ENCODE data around the gene TMEM74B.
"Not testable (repeated sequence)": the region's sequence is repeated elsewhere in the genome, so short reads cannot be mapped to it uniquely, and the experiment has no call there.

TMEM74B gene

DNA sequence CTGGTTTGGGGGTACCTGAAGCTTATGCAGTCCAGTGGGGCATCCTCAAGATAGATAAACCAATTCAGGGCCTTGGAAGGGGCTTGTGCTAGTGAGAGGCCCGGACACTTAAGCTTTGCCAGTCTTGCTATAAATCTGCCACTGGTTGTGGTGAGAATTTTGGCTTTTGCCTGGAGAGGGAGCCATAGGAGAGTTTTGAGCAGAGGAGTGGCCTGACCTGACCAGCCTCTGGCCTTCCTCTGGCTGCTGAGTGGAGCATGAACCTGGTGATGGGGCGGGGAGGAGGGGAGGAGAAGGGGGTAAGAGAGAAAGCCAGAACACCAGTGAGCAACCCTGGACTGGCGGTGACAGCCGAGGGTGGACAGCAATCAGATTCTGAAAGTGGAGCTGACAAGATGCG, 7.1 kb downstream of the TMEM74B start:
- DNase-seq, result peak; percentile 16

DNA sequence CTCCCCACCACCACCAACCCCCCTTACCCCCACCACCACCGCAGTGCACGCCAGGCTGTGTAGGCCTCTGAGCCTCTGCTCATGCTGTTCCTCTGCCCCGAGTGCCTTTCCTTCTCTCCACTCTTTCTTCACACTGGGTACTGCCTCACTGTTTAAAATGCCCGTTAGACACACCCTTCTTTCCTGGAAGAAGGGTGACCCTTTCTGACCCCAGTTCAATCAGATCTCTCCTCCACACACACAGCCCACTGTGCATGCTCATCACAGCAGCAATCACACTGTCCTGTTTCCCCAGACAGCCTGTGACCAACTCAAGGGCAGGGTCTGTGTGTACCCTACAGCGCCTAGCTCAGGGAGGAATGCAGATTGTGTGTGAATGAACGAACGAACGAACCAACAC, 10.0 kb downstream of the TMEM74B start:
- DNase-seq, result no peak

DNA sequence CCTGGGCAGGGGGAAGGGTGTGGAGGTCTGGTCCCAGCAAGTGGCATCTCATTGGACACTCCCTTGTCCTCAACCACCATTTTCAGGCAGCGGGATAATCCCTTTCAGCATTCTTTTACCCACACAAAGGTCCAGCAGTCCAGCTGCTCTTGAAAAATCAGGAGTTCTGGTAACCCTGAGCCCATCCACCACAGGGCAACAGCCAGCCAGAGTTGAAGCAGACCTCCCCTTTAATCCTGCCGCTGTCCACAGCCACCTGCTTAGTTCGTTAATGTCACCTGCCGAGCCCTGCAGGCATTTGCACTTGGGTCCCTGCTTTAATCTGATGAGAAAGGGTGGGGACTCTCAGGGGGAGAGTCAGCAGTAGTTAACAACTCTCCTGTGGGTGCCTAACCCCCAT, 11.1 kb downstream of the TMEM74B start:
- DNase-seq, result no peak

DNA sequence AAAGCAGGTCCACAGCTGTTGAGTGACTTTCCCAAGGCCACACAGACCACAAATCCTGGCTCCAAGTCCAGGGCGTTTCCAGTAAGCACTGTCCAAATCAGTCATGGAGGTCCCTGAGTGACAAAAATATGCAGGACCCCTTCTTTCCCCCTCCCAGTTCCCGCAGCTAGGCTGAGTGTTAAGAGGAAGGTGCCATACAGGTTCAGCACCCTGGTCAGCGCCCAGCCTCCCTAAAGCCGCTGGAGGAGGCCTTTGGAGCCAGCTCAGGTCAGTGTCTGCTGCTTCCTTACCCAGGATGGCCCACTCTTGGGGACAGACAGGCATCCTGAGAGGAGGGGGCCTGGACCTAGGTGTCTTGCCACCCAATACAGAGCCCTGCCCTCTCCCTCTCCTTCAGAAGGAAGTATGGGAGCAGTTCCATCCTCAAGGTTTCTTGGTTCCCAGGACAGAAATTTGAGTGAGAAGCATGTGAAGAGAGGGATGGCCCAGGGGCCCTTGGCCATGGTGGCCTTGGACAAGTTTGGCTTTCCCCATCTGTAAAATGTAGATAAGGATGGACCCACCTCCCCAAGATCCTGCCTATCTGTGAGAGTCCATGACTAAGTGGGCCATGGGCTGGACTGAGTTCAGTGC, 13.2 kb downstream of the TMEM74B start:
- peak; percentile 9 for DNase-seq

DNA sequence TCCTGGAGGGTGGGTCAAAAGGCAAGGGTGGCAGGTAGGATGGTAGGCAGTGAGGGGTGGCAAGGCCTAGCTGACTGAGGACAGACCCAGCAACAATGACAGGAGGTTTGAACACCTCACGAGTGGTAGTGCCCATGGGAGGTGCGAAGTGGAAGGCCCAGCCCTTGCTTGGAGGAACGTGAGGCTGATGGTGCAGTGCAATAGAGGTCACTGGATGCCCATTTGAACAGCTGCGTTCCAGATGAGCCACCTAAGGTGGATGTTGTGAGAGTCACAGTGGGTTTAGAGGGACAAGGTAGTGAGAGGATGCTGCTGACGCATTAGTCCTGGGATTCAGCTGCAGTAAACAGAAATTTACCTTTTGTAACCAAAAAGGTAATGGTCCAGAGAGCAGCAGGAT, 15.6 kb downstream of the TMEM74B start:
- DNase-seq, result no peak

DNA sequence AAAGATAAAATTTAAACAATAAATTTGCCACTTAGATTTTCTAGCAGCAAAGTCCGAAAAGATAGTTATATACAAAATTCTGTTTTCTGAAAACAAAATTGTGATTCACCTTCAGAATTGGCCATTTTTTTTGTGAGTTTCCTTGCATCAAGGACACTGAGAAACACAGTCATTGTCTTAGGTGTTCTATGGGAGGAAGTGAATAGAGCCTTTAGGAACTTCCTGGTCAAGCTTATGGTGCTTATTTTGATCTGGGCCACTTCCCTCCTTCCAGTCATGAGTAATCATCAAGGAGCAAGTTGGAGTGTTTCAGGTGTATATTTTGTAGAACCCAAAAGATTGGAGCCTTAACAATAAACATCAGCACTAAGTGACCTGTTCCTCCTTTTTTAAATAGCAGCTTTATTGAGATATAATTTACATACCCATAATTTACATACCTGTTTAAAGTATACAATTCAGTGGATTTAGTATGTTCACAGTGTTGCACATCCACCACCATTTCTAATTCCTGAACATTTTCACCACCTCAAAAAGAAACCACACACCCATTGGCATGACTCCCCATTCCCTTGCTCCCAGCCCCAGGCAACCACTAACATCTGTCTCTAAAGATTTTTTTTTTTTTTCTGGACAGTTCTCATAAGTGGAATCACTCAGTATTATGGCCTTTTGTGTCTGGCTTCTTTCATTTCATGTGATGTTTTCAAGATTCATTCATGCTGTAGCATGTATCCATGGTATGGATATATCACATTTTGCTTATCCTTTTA, 17.6 kb downstream of the TMEM74B start:
- DNase-seq, result no peak

DNA sequence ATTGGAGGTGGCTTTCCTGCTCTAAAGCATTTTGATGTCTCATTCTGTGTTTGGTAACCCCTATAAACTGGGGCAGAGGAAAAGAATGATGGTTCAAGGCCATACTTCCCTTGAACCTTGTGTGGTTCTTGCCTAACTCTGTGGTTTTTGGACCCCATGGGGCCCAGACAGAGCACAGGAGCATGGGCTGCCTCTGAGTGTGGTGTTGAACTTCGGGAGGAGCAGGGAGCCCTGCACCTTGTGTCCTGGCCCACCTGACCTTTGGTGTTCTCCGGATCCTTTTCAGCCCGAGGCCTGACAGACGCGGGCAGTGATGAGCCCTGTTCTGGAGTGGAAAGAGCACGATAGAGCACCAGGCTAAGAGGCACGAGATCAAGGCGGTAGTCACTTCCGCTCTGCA, 18.8 kb downstream of the TMEM74B start:
- no peak for DNase-seq

DNA sequence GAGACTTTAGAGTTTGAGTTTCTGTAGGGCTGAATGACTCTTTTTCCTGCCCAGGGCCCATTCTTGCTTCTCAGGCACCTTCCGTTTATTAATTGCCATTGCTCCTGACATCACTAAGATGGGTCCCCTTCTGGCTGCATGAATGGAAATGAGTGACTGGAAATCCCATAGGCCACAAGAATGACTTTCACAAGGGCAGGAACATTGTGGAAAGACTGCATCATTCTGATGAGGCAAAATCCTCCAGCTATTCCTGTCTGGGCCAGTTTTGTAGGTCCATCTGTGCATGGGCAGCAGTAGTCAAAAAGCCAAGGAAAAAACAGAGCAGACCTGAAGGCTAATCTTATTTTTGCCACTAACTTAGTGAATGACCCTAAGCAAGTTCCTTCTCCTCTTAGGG, 19.3 kb downstream of the TMEM74B start:
- no peak for DNase-seq

DNA sequence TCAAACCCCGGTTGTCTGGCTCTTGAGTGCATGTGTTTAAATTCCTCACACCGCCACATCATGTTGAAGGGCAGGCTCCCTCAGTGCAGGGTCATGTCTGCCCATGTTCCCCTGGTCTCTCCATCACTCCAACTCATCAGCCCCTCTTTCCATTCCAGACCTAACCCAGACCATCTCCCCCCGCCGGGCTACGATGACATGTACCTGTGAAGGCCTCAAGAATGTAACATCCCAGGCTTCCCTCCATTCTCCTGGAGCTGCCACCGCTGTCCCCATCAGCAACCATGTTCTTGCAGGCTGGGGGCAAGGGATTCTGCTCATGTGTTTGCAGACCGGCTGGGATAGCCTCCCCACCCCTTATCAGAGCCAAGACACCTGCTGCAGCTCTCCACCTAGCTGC, 19.9 kb downstream of the TMEM74B start:
- DNase-seq, result no peak

DNA sequence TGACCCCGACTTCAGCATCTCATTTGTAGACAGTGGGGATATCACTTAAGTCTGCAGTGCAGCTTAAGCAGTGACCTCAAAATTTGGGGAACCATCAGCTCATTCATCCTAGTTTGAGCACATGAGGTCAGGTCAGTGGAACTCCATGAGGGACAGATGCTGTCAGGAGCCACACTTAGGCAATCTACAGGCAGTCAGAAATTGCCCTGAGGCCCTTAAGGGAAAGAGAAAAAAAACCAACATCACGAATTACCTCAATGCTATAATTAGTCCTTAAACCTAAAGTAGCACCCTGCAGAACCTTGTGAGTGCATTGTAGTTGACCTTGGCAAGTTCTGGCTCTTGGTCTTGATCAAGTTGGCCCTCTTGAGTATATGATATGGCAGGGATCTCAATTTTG, 21.1 kb downstream of the TMEM74B start:
- no peak for DNase-seq

DNA sequence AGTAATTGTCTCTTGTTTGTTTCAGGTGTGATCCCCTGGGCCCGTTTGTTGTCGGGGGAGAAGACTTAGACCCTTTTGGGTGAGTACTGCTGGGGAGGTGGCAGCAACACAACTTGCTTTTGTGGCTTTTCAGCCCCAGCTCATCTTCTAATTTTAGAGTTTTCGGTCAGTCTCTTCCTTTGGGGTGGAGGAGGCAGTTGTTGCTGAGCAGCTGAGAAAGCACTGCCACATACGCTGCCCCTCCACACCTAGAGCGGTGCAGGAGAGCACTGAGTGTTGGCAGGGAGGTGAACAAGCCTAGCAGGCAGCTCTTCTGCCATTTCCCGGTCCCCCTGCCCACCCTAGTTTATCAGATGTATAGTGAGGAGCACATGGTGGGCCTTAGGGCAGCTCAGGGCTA, 21.7 kb downstream of the TMEM74B start:
- DNase-seq, result no peak

DNA sequence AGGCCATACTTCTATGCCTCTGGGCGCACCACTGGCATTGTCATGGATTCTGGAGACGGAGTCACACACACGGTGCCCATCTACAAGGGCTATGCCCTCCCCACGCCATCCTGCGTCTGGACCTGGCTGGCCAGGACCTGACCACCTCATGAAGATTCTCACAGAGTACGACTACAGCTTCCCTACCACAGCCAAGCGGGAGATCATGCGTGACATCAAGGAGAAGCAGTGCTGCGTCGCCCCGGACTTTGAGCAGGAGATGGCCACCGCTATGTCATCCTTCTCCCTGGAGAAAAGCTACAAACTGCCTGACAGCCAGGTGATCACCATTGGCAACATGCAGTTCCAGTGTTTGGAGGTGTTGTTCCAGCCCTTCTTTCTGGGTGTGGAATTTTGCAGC, 23.8 kb downstream of the TMEM74B start:
- DNase-seq, result no peak

DNA sequence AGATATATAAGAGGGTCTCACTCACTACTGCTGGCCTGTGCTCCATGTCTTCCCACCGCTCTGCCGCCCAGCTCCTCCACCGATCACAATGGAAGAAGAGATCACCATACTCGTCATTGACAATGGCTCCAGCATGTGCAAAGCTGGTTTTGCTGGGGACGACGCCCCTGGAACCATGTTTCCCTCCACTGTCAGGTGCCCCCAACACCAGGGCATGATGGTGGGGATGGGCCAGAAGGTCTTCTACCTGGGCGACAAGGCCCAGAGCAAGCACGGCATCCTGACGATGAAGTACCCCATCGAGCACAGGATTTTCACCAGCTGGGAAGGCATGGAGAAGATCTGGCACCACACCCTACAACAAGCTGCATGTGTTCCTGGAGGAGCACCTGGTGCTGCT, 24.3 kb downstream of the TMEM74B start:
- DNase-seq, result no peak

DNA sequence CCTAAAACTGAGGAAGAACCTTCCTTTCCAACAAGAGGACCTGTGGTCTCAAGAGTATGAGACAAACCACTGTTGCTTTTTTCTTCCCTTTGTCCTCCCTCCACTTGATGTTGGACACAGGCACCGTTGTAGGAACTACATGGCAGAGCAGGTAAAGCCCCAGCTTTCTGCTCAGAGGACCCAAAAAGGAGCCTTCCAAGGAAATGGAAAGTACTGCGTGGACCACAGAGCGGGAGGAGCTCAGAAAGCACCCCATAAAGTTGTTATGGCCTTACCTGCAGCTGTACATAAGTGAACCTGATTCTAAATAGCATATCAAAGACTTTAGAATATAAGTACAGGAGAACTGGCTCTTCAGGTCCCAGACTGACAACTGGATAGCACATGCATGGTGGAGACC, 29.4 kb downstream of the TMEM74B start:
- no peak for DNase-seq

DNA sequence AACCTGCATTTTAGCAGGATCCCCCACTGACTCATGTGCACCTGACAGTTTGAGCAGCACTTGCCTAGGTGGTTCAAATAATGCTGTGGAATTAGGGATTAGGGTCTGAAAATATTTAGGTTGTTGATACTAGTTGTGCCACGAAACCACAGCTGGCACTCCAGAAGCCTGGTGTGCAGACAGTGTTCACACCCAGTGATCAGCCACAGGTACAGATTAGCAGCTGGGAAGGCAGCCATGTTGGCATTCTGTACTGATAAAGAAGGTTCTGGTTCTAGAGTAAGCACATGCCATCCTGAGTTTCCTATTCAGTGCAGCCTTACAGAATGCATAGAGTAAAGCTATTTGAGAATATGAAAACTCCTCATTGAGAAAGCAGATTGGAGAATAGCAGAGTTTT, 30.1 kb downstream of the TMEM74B start:
- no peak for DNase-seq

DNA sequence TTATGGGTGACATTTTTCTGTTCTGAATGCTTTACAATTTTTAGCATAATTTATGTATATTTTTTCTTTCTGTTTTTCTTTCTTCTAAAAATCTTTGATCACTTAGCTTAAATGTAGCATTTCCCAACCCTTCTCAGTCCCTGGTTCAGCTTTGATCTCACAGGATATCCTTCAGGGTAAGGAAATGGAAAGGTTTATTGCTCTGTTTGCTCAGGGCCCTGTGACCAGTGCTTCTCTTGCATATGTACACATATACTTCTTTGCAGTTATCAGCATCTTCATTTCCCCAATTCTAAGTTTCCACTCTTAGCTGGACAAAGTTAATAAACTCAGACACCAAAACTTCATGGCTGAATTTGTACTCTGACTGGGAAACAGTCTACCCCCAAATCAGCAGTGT, 30.6 kb downstream of the TMEM74B start:
- no peak for DNase-seq

DNA sequence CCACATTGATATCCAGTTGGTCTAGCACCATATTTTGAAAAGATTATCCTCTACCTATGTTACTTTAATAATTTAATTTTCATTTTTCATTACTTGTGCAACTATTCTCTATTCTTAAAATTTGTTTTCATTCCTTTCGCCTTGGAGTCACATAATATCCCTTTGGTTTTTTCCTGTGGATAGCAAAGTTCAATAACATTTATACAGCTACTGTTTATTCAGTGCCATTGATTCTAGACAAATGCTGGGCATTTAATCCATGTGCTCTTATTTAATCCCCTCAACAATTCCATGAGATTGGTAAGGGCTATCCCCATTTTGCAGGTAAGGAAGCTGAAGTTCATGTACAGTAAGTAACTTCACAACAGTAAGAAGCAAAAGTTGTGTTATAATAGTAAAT, 33.8 kb downstream of the TMEM74B start:
- DNase-seq, result no peak

DNA sequence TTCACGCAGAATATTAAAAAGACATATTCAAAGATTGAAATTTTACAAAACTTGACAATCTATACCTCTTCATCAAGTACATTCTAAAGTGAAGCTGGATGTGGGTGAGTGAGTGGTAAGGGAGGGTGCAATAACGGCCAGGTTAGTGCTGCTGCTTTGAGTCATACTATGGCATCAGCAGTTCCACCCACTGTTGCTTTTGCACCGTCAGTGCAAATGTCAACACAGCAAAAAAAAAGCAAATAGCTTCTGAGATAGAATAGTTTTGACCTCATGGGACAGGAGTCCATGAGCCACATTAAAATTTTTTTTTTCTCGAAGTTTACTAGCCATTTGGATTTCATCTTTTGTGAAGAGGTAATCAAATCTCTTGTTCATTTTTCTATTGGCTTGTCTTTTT, 34.6 kb downstream of the TMEM74B start:
- DNase-seq, result peak; percentile 21

DNA sequence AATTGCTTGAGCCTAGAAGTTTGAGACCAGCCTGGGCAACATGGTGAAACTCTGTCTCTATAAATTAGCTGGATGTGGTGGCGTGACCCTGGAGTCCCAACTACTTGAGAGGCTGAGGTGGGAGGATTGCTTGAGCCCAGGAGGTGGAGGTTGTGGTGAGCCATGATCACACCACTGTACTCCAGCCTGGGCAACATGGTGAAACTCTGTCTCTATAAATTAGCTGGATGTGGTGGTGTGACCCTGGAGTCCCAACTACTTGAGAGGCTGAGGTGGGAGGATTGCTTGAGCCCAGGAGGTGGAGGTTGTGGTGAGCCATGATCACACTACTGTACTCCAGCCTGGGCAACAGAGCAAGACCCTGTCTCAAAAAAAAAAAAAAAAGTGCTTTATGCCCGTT, 35.0 kb downstream of the TMEM74B start:
- DNase-seq, result not testable (repeated sequence)

DNA sequence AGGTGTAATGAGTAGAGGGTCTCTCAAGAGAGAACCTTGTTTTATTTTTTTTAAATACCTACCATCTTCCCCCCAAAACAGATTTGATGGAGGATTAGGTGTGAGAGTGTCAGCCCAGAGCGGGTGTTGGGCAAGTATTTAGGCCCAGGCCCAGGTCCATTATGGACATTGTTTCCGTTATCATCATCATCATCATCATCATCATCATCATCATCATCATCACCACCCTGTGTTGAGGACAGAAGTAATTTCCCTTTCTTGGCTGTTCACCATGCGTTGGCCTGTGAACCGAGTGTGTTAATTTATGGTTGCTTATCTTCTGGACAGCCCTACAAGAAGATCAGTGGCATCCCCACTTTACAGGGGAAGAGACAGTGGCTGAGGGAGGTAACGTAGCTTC, 37.8 kb downstream of the TMEM74B start:
- no peak for DNase-seq

DNA sequence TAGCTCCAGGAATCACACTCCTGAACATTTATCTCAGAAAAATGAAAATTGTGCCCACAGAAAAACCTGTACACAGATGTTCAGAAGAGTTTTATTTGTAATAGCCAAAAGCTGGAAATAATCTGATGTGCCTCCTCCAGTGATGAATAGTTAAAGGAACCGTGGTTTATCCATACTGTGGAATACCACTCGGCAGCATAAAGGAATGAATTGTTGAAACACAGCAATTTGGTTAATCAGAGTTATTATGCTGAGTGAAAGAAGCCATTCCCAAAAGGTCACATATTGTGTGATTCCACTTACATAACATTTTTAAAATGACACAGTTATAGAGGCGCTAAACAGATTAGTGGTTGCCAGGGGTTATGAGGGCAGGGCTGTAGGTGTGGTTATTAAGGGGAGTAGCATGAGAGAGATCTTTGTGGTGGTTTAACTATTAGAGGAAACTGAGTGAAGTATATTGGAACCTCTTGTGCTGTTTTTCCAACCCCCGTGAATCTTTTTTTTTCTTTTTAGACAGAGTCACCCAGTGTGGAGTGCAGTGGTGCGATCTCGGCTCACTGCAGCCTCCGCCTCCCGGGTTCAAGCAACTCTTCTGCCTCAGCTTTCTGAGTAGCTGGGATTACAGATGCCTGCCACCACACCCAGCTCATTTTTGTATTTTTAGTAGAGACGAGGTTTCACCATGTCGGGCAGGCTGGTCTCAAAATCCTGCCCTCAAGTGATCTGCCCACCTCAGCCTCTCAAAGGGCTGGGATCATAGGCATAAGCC, 40.2 kb downstream of the TMEM74B start:
- DNase-seq, result no peak

DNA sequence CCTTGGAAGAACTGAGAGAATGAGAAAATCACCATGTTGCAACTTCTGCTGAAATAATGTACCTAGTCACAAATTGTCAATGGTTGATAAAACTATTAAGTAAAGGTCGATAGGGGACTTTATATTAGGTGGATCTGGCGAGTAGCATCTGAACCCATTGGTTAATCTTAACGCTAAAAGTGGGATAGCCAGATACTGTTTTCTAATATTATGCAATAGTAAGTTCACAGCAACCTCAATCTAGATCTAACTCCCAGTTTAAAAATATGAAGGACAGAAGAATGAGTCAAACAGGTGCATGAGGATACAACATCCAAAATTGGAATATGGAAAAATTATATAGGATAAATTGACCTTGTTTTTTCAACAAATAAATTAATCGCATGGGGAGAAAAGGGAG, 47.5 kb downstream of the TMEM74B start:
- no peak for DNase-seq

DNA sequence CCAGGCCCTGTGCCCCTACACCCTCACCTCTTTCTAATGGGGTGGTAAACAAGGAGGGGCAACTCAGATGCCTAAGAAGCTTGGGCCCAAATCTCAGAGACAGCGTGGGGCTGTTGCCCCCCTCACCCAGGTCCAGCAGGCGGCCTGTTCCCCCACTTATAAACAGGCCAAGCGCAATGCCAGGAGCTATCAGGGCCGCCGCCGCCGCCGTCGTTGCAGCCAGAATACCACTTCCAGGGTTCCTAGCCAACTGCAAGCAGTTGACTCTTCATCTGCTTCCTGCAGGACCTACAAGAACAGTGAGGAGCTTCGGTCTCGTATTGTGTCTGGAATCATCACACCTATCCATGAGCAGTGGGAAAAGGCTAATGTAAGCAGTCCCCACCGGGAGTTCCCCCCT, 49.9 kb downstream of the TMEM74B start:
- no peak for DNase-seq

DNA sequence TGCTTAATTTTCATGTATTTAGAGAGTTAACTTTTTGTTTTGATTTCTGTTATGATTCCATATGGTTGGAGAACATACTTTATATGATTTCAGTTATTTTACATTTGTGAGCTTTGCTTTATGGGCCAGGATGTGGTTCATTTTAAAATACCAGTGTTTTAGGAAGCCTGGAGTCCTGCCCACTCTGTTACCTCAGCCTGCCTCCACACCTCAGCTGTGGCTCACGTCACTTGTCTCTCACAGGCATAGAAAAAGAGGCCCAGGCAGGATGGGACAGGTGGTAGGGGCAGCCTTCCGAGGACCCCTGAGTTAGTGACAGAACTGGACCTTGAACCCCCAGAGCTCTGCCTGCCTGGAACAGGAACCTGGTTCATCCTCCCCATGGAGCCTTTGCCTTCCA, 50.4 kb downstream of the TMEM74B start:
- DNase-seq, result no peak

Data from suppressor macrophage treated with lipopolysaccharide for 4 hours (primary cell).